ENCODE results near the gene RPGRIP1. TPM values are rescaled to one million over a fixed set of nuclear protein-coding genes. Genes with fewer than 3 reads are reported as not detected.
"Not testable (repeated sequence)": the region's sequence is repeated elsewhere in the genome, so short reads cannot be mapped to it uniquely, and the experiment has no call there.

RPGRIP1 gene
- under 1 TPM; 0.40 to 0.56 (median 0.52) TPM for polyA plus RNA-seq (ENCODE audit: insufficient read length in 4 of 4)

- no peak for DNase-seq (ENCODE audit: low read depth in 4 of 4, low spot score in 3 of 4)
Measured at GRCh38 chr14:21279783-21280182, at the start of gene RPGRIP1. RPGRIP1 (plus strand) TSS chr14:21280083; CDS start chr14:21287977, 7,894 bp downstream.

GRCh38 chr14:21231020-21231652, 48.7 kb upstream of the RPGRIP1 start:
- no peak for DNase-seq (ENCODE audit: low read depth in 4 of 4, low spot score in 3 of 4)

GRCh38 chr14:21233457-21234076, 46.3 kb upstream of the RPGRIP1 start:
- DNase-seq (ENCODE audit: low read depth in 4 of 4, low spot score in 3 of 4), result no peak

- no peak for DNase-seq (ENCODE audit: low read depth in 4 of 4, low spot score in 3 of 4)
Measured at GRCh38 chr14:21234112-21234511, 45.8 kb upstream of the RPGRIP1 start.

- no peak for DNase-seq (ENCODE audit: low read depth in 4 of 4, low spot score in 3 of 4)
Measured at GRCh38 chr14:21236948-21237797, 42.7 kb upstream of the RPGRIP1 start.

GRCh38 chr14:21238823-21239518, 40.9 kb upstream of the RPGRIP1 start:
- no peak for DNase-seq (ENCODE audit: low read depth in 4 of 4, low spot score in 3 of 4)

GRCh38 chr14:21240417-21240816, 39.5 kb upstream of the RPGRIP1 start:
- DNase-seq (ENCODE audit: low read depth in 4 of 4, low spot score in 3 of 4), result no peak

- peak in 1 of 4 donors; percentile 9 for DNase-seq (ENCODE audit: low read depth in 4 of 4, low spot score in 3 of 4)
Measured at GRCh38 chr14:21241218-21241819, 38.6 kb upstream of the RPGRIP1 start.

- no peak for DNase-seq (ENCODE audit: low read depth in 4 of 4, low spot score in 3 of 4)
Measured at GRCh38 chr14:21244544-21244943, 35.3 kb upstream of the RPGRIP1 start.

- DNase-seq (ENCODE audit: low read depth in 4 of 4, low spot score in 3 of 4), result no peak
Measured at GRCh38 chr14:21245813-21246212, 34.1 kb upstream of the RPGRIP1 start.

GRCh38 chr14:21248338-21248737, 31.5 kb upstream of the RPGRIP1 start:
- DNase-seq (ENCODE audit: low read depth in 4 of 4, low spot score in 3 of 4), result no peak

- no peak for DNase-seq (ENCODE audit: low read depth in 4 of 4, low spot score in 3 of 4)
Measured at GRCh38 chr14:21248739-21249411, 31.0 kb upstream of the RPGRIP1 start.

- DNase-seq (ENCODE audit: low read depth in 4 of 4, low spot score in 3 of 4), result no peak
Measured at GRCh38 chr14:21251215-21251614, 28.7 kb upstream of the RPGRIP1 start.

- DNase-seq (ENCODE audit: low read depth in 4 of 4, low spot score in 3 of 4), result no peak
Measured at GRCh38 chr14:21252149-21252548, 27.7 kb upstream of the RPGRIP1 start.

GRCh38 chr14:21255385-21256101, 24.3 kb upstream of the RPGRIP1 start:
- DNase-seq (ENCODE audit: low read depth in 4 of 4, low spot score in 3 of 4), result no peak

GRCh38 chr14:21256102-21256447, 23.8 kb upstream of the RPGRIP1 start:
- not testable (repeated sequence) for DNase-seq (ENCODE audit: low read depth in 4 of 4, low spot score in 3 of 4)

GRCh38 chr14:21256539-21257393, 23.1 kb upstream of the RPGRIP1 start:
- no peak for DNase-seq (ENCODE audit: low read depth in 4 of 4, low spot score in 3 of 4)

GRCh38 chr14:21257394-21257909, 22.4 kb upstream of the RPGRIP1 start:
- DNase-seq (ENCODE audit: low read depth in 4 of 4, low spot score in 3 of 4), result no peak

All from left renal pelvis (tissue), 4 donors.